Adrenal gland (tissue), 5 donors: ENCODE measurements around the gene RHBDL1.

Experiments
- CTCF ChIP-seq, 6 experiments: fragments of 450-650 bp in 4 of 6; fragments of 200-600 bp in 2 of 6; sonication (generic) in 1 of 6; IDR thresholded peaks; 1 replicate in 5 of 6; 2 replicates in 1 of 6; pipeline versions ENCODE4 v1.5.1 to v1.8.0; 2016 to 2021; ENCODE audit warnings: antibody characterized with exemption in 6 of 6, mild to moderate bottlenecking in 2 of 6, moderate library complexity in 1 of 6
- POLR2A ChIP-seq, 2 donors: fragments of 450-650 bp; IDR thresholded peaks; one replicate each; pipeline ENCODE4 v1.6.1; 2017; ENCODE audit warnings: antibody characterized with exemption in 2 of 2, mild to moderate bottlenecking in 2 of 2, moderate library complexity in 1 of 2
- donor health status: DM: no; HTN: no; CAD: no.

GRCh38 chr16:671353-672131 lies 3.9 kb upstream of the RHBDL1 start:
- TF ChIP-seq CTCF (IDR thresholded peaks at IDR 0.05), result no peak
- no peak for TF ChIP-seq POLR2A (IDR thresholded peaks at IDR 0.05)
